Smooth muscle cell (in vitro differentiated cells): ENCODE data around the gene CBFB. TPM values are rescaled to one million over a fixed set of nuclear protein-coding genes. Genes with fewer than 3 reads are reported as not detected.

ENCODE experiments used
- DNase-seq: peaks from one replicate; lab custom pipeline; 2025; ENCODE audit not compliant: unreplicated experiment; lab: John Stamatoyannopoulos, UW
- H2AFZ ChIP-seq: fragments of 200-600 bp; sonication (generic); 2 replicates; pipeline ENCODE4 v1.6.0; 2016; ENCODE audit warnings: antibody characterized with exemption, low read depth, mild to moderate bottlenecking
- H3F3A ChIP-seq: fragments of 200-600 bp; sonication (generic); 2 replicates; pipeline ENCODE4 v1.6.0; 2017; ENCODE audit warnings: antibody characterized with exemption, low read depth
- H3K27ac ChIP-seq: fragments of 200-600 bp; sonication (generic); 2 replicates; pipeline ENCODE4 v1.5.1; 2016; ENCODE audit warnings: low read depth, mild to moderate bottlenecking
- H3K27me3 ChIP-seq: fragments of 200-600 bp; sonication (generic); 2 replicates; pipeline ENCODE4 v1.6.1; 2016; ENCODE audit warnings: low read depth, mild to moderate bottlenecking
- H3K36me3 ChIP-seq: fragments of 200-600 bp; sonication (generic); 2 replicates; pipeline ENCODE4 v1.5.1; 2016; ENCODE audit warnings: low read depth
- H3K4me1 ChIP-seq: fragments of 200-600 bp; sonication (generic); 2 replicates; pipeline ENCODE4 v1.5.1; 2016; ENCODE audit warnings: low read depth
- H3K4me2 ChIP-seq: fragments of 200-600 bp; sonication (generic); 2 replicates; pipeline ENCODE4 v1.6.0; 2016; ENCODE audit warnings: mild to moderate bottlenecking
- H3K4me3 ChIP-seq: fragments of 200-600 bp; sonication (generic); 2 replicates; pipeline ENCODE4 v1.5.1; 2016; ENCODE audit warnings: mild to moderate bottlenecking
- H3K79me2 ChIP-seq: fragments of 200-600 bp; sonication (generic); 2 replicates; pipeline ENCODE4 v1.6.0; 2016; ENCODE audit warnings: low read depth, mild to moderate bottlenecking
- H3K9ac ChIP-seq: fragments of 200-600 bp; sonication (generic); 2 replicates; pipeline ENCODE4 v1.6.0; 2016; ENCODE audit warnings: low read depth
- H3K9me3 ChIP-seq: fragments of 200-600 bp; sonication (generic); replicated peaks from 2 replicates; pipeline ENCODE4 v1.5.1; 2016; ENCODE audit warnings: low read depth
- H4K20me1 ChIP-seq: fragments of 200-600 bp; sonication (generic); 2 replicates; pipeline ENCODE4 v1.6.0; 2016; ENCODE audit warnings: low read depth
- CTCF ChIP-seq: fragments of 200-600 bp; sonication (generic); IDR thresholded peaks from 2 replicates; pipeline ENCODE4 v1.5.1; 2017; ENCODE audit warnings: borderline replicate concordance, mild to moderate bottlenecking, antibody characterized with exemption; ENCODE audit not compliant: insufficient read depth, poor library complexity, severe bottlenecking
- WGBS: methylation state at CpG from one replicate; pipeline ENCODE4 v1.1.7; 2016; ENCODE audit warnings: low lambda C conversion rate; 5-methylcytosine and 5-hydroxymethylcytosine counted together
- polyA plus RNA-seq: library from polyadenylated mRNA; unstranded; fragments of >200 nt; fragmentation: Nextera tagmentation; extraction: Ambion mirVana; gene quantifications from 2 replicates; pipeline ENCODE4 v1.2.1, GENCODE V29; 2016
- total RNA-seq: library from RNA; depleted of rRNA; stranded (reverse); fragments of >200 nt; gene quantifications from 2 replicates; pipeline ENCODE4 v1.2.3, GENCODE V29; 2014

Gene CBFB
- total and polyA plus RNA-seq, 2 experiments from 2014 or later = 40.2 to 41.1 TPM

DNA sequence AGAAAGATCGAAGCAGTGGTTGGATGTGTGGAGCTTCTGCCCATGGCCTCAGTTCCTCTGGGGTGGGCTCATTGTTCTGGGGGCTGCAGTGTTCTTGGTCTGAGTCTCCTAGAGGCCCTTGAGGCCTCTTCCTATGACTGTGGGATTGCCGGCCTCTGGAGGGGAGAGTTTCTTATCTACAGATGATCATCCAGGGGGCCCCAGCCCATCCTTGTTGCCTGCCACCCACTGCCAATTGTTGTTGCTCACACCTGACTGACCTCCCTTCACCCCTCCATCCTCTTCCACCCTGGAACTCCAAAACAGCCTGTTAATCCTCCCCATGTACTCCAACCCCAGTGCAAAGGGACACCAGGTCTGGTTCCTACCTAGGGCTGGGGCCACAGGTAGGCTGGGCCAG is 116.0 kb downstream of the CBFB start:
- Histone ChIP-seq H3K36me3 (peaks cover 11% of the 10 kb centered on the region), H3K9me3 (no peaks in the 10 kb centered on the region), H3K9ac (no peak overlapping the region), H3K27ac (no peak overlapping the region), H3K4me2 (no peak overlapping the region), H2AFZ (no peak overlapping the region), H3K79me2 (no peaks in the 10 kb centered on the region), H3K4me3 (no peak overlapping the region), H3F3A (no peaks in the 10 kb centered on the region), H3K4me1 (no peaks in the 10 kb centered on the region), H4K20me1 (peaks cover 14% of the 10 kb centered on the region), H3K27me3 (no peaks in the 10 kb centered on the region)
- WGBS = 98% methylated on average over 2 of the region's 2 CpGs
- no peak for DNase-seq
- no peak for TF ChIP-seq CTCF

GRCh38 chr16:67145746-67146145 is 116.8 kb downstream of the CBFB start:
- Histone ChIP-seq H2AFZ (no peak overlapping the region), H3F3A (no peaks in the 10 kb centered on the region), H3K4me1 (no peaks in the 10 kb centered on the region), H3K79me2 (no peaks in the 10 kb centered on the region), H3K9me3 (no peaks in the 10 kb centered on the region), H4K20me1 (peaks cover 15% of the 10 kb centered on the region), H3K27me3 (no peaks in the 10 kb centered on the region), H3K4me3 (no peak overlapping the region), H3K36me3 (peaks cover 8% of the 10 kb centered on the region), H3K9ac (no peak overlapping the region), H3K27ac (no peak overlapping the region), H3K4me2 (no peak overlapping the region)
- WGBS = 100% methylated on average over 2 of the region's 2 CpGs
- DNase-seq = no peak
- no peak for TF ChIP-seq CTCF

DNA sequence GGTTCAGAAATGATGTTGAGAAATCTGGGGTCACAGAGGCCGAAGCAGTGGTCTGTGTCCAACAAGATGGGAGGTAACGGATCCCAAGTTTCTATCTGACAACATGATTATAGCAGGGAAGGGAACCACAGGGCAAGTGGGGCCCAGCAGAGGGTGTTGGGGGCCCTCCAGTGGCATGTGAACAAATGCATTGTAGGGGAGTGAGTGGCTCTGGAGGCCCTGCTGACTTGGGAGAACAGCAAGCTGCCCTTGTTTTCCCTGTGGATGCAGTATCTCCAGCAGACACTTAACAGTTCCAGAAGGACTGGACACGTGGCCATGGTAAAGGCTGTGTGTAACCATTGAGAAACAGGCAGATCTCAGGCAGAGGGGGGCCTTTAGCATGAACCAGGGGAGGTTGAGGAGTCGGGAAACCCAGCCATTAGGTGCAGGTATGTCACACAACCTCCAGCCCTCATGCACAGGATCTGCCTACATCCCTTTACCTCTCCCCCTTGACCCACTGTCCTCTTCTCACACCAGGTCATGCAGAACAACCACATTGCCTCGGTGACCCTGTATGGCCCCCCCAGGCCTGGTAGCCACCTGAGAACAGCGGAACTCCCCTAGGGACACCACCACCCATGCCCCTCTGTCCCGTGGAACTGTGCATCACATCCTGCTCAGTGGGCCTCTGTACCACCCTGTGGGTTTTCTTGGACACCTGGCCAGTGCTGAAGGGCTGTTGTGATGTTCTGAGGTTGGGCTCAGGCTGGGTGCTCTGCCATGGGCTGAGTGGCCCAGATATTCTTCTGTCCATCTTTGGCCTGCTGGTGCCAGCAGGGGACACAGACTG is 117.8 kb downstream of the CBFB start:
- H3K79me2 ChIP-seq = no peaks in the 10 kb centered on the region
- no peaks in the 10 kb centered on the region for H3K9me3 ChIP-seq
- TF ChIP-seq CTCF = no peak
- H3K4me3 ChIP-seq = no peak overlapping the region
- no peaks in the 10 kb centered on the region for H3F3A ChIP-seq
- H2AFZ ChIP-seq = no peak overlapping the region
- 93% methylated on average over 7 of the region's 7 CpGs for WGBS
- DNase-seq = no peak
- H3K27ac ChIP-seq = no peak overlapping the region
- no peaks in the 10 kb centered on the region for H3K4me1 ChIP-seq
- no peak overlapping the region for H3K4me2 ChIP-seq
- H3K9ac ChIP-seq = no peak overlapping the region
- H3K36me3 ChIP-seq = peaks cover 4% of the 10 kb centered on the region
- no peaks in the 10 kb centered on the region for H3K27me3 ChIP-seq
- peaks cover 15% of the 10 kb centered on the region for H4K20me1 ChIP-seq
